Measurements from ENCODE around the gene CEP128.

DNA sequence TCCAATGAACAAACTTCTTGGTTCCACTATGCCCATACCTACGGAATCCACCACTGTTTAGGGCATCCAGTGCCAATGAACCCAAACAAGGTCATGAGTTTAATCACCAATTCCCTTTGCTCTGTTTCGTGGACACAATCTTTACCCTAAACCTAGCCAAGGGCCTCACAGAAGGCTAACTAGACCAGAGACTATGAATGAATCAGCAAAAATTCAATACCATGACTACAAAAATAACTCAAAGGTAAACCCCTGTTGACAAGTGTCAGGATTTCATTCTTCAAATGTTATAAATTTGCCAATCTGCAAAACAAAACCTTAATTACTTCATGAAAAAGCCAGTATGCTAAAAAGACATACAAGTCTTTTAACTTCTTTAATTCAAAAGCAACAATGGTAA lies 96.7 kb downstream of the CEP128 start:
- TF ChIP-seq, protein P1, sequence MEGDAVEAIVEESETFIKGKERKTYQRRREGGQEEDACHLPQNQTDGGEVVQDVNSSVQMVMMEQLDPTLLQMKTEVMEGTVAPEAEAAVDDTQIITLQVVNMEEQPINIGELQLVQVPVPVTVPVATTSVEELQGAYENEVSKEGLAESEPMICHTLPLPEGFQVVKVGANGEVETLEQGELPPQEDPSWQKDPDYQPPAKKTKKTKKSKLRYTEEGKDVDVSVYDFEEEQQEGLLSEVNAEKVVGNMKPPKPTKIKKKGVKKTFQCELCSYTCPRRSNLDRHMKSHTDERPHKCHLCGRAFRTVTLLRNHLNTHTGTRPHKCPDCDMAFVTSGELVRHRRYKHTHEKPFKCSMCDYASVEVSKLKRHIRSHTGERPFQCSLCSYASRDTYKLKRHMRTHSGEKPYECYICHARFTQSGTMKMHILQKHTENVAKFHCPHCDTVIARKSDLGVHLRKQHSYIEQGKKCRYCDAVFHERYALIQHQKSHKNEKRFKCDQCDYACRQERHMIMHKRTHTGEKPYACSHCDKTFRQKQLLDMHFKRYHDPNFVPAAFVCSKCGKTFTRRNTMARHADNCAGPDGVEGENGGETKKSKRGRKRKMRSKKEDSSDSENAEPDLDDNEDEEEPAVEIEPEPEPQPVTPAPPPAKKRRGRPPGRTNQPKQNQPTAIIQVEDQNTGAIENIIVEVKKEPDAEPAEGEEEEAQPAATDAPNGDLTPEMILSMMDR (conservative IDR thresholded peaks at IDR 0.05) = no peak
- TF ChIP-seq EZH2 (IDR thresholded peaks at IDR 0.05; ENCODE audit: low read depth) = no peak

All from PC-9 (cell line).